Upper lobe of right lung (tissue), 1 donor: ENCODE results near the gene BLVRA. TPM values are rescaled to one million over a fixed set of nuclear protein-coding genes. Genes with fewer than 3 reads are reported as not detected.

Source experiments
- ATAC-seq: fragments of 200-7000 bp; cut with Tn5 transposase; one replicate; pipeline ENCODE4 v1.9.1; 2020; ENCODE audit warnings: mild to moderate bottlenecking, moderate library complexity
- DNase-seq: peaks from one replicate; pipeline ENCODE4 v3.0.0-alpha.2; 2020
- H3K27ac ChIP-seq: fragments of 200-600 bp; one replicate; pipeline ENCODE4 v1.8.0; 2022
- H3K27me3 ChIP-seq: fragments of 200-600 bp; one replicate; pipeline ENCODE4 v1.8.0; 2022; ENCODE audit warnings: mild to moderate bottlenecking
- H3K36me3 ChIP-seq: fragments of 200-600 bp; one replicate; pipeline ENCODE4 v1.8.0; 2022
- H3K4me1 ChIP-seq: fragments of 200-600 bp; one replicate; pipeline ENCODE4 v1.8.0; 2022
- H3K4me3 ChIP-seq: fragments of 200-600 bp; one replicate; pipeline ENCODE4 v1.8.0; 2022; ENCODE audit warnings: mild to moderate bottlenecking
- H3K9me3 ChIP-seq: fragments of 200-600 bp; one replicate; pipeline ENCODE4 v1.8.0; 2022
- CTCF ChIP-seq: fragments of 200-600 bp; IDR thresholded peaks from one replicate; pipeline ENCODE4 v1.8.0; 2022; ENCODE audit warnings: antibody characterized with exemption
- intact Hi-C: fragments of 100-400 bp; cut with DNase I; formaldehyde crosslinking; loops from one replicate; pipeline ENCODE4 v1.11.0; 2022
- total RNA-seq: library from RNA; stranded (reverse); fragmentation: NEBNext Ultra II Directional; extraction: Animal tissue kit (Norgen Biotek cat#: 25700); gene quantifications from one replicate; pipeline ENCODE4 v1.2.1, GENCODE V29; 2021
- donor health status: DM: no; HTN: yes; CAD: no; lungs with severe emphysema.

BLVRA gene
- total RNA-seq, 1 donor from 2014 or later: 104 TPM

- TF ChIP-seq CTCF: no peak
- Histone ChIP-seq H3K27me3 (no peaks in the 10 kb centered on the region), H3K4me1 (no peaks in the 10 kb centered on the region), H3K9me3 (no peaks in the 10 kb centered on the region), H3K36me3 (no peaks in the 10 kb centered on the region), H3K27ac (no peak overlapping the region), H3K4me3 (no peak overlapping the region)
- ATAC-seq (no peak), DNase-seq (no peak)
- intact Hi-C loops: no loop called here
These were observed 92.1 kb downstream of the BLVRA start for GRCh38 chr7:43850348-43851116.

GRCh38 chr7:43851805-43852204 is 93.3 kb downstream of the BLVRA start:
- DNase-seq (no peak), ATAC-seq (peak; percentile 65)
- TF ChIP-seq CTCF: no peak
- H3K4me1 ChIP-seq: no peaks in the 10 kb centered on the region
- intact Hi-C loops: no loop called here
- H3K27me3 ChIP-seq: no peaks in the 10 kb centered on the region
- no peak overlapping the region for H3K27ac ChIP-seq
- H3K36me3 ChIP-seq: no peaks in the 10 kb centered on the region
- H3K4me3 ChIP-seq: no peak overlapping the region
- H3K9me3 ChIP-seq: no peaks in the 10 kb centered on the region

GRCh38 chr7:43855176-43855575 is 96.7 kb downstream of the BLVRA start:
- no peak overlapping the region for H3K4me3 ChIP-seq
- H3K27me3 ChIP-seq: no peaks in the 10 kb centered on the region
- DNase-seq (no peak), ATAC-seq (no peak)
- H3K4me1 ChIP-seq: no peaks in the 10 kb centered on the region
- intact Hi-C loops: no loop called here
- no peak for TF ChIP-seq CTCF
- H3K36me3 ChIP-seq: no peaks in the 10 kb centered on the region
- H3K27ac ChIP-seq: no peak overlapping the region
- H3K9me3 ChIP-seq: no peaks in the 10 kb centered on the region

GRCh38 chr7:43856316-43856715 is 97.8 kb downstream of the BLVRA start:
- H3K36me3 ChIP-seq: no peaks in the 10 kb centered on the region
- intact Hi-C loops: no loop called here

More at GRCh38 chr7:43856316-43856715, 97.8 kb downstream of the BLVRA start:
- Histone ChIP-seq H3K27me3 (no peaks in the 10 kb centered on the region), H3K9me3 (no peaks in the 10 kb centered on the region), H3K4me3 (no peak overlapping the region), H3K27ac (no peak overlapping the region), H3K4me1 (no peaks in the 10 kb centered on the region)
- DNase-seq: no peak
- TF ChIP-seq CTCF: no peak
- ATAC-seq: no peak

Other genes with a start within 250 kb of the BLVRA start
- gene STK17A, start 175.6 kb upstream of the BLVRA start, total RNA-seq: 35.4 TPM
- 47.9 TPM for gene COA1, start 29.2 kb upstream of the BLVRA start, total RNA-seq
- 61.5 TPM for gene MRPS24, start 110.8 kb downstream of the BLVRA start, total RNA-seq
- gene URGCP, start 147.9 kb downstream of the BLVRA start, total RNA-seq: 29.1 TPM
- gene UBE2D4, start 167.8 kb downstream of the BLVRA start, total RNA-seq: 27.2 TPM
- gene SPDYE1, start 239.2 kb downstream of the BLVRA start, total RNA-seq: not detected